ENCODE results near the gene IFT52.
"Not testable (repeated sequence)": the region's sequence is repeated elsewhere in the genome, so short reads cannot be mapped to it uniquely, and the experiment has no call there.

The IFT52 gene

DNA sequence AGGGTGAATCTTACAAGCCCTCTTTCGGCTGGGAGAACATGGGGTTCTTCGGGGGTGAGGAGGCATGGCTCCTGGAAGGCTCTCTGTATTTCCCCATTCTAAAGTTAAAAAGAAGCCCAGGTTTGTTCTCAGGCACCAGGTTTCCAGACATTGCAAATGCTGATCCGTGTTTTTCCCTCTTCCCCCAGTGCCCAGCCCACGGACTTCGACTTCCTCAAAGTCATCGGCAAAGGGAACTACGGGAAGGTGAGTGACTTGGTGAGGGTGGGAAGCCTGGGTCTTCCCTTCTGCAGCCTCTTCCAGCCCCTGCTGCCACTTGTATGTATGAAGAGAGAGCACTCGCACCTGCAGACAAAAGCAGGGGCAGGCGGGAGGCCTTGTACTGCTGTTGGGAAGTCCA lies 23.3 kb upstream of the IFT52 start:
- DNase-seq (ENCODE audit: low read depth in 2 of 2) = no peak

GRCh38 chr20:43568706-43569105 lies 22.0 kb upstream of the IFT52 start:
- DNase-seq (ENCODE audit: low read depth in 2 of 2) = no peak

GRCh38 chr20:43569282-43569681 lies 21.5 kb upstream of the IFT52 start:
- DNase-seq (ENCODE audit: low read depth in 2 of 2) = no peak

GRCh38 chr20:43570496-43570895 lies 20.2 kb upstream of the IFT52 start:
- DNase-seq (ENCODE audit: low read depth in 2 of 2) = no peak

DNA sequence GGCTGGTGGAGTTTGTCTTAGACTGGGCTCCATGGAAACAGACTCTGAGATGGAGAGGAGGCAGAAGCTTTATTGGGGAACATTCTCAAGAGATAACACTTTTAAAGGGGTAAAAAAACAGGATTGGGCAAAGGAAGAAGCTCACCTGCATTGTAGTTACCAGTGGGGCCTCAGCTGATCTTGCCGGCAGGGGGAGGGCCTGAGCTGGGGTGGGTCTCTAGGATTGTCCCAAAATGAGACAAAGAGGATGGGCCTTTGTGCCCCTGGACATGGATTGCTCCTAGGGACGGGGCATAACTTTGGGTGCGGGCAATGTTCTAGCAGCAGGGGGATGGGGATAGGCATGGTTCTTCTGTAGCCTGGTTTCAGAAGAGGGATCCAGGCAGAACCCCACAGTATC lies 19.4 kb upstream of the IFT52 start:
- no peak for DNase-seq (ENCODE audit: low read depth in 2 of 2)

- no peak for DNase-seq (ENCODE audit: low read depth in 2 of 2)
Observed at GRCh38 chr20:43571771-43572170, 19.0 kb upstream of the IFT52 start.

DNA sequence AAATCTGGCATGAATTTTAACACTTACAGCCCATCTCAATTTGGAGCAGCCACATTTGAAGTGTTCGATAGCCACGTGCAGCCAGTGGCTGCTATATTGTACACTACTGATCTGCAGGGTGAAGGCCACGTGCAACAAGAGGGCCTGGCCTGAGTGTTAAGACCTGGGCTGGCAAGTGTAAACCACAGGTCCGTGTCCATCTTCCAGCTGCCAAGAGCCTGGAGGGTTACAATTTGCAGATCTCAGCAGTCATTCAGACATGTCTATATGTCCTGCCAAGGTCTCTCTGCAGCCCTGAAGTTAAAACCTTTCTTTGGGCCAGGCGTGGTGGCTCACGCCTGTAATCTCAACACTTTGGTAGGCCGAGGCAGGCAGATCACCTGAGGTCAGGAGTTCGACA lies 17.8 kb upstream of the IFT52 start:
- DNase-seq (ENCODE audit: low read depth in 2 of 2) = no peak

- no peak for DNase-seq (ENCODE audit: low read depth in 2 of 2)
Observed at GRCh38 chr20:43576108-43576507, 14.6 kb upstream of the IFT52 start.

GRCh38 chr20:43579861-43580793 lies 10.6 kb upstream of the IFT52 start:
- no peak for DNase-seq (ENCODE audit: low read depth in 2 of 2)

- no peak for DNase-seq (ENCODE audit: low read depth in 2 of 2)
Observed at GRCh38 chr20:43583133-43583864, 7.4 kb upstream of the IFT52 start.

DNA sequence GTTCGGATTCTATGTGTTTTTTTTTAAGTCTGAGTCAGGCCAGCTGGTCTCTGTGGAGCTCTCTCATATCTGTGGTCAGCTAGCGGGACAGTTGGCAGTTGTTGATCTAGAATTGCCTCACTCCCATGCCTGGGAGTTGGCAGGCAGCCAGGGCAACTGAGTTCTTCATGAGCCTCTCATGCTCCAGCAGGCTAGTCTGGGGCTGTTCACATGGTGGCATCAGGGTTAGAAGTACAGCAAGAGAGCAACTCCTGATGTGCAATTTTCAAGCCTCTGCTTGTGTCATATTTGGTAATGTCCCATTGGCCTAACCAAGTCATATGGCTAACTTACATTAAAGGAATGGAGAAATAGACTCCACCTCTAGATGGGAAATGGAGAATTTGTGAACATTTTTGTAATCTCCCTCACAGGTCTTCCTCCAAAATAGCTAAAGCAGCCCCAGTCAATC lies 6.7 kb upstream of the IFT52 start:
- DNase-seq (ENCODE audit: low read depth in 2 of 2) = no peak

GRCh38 chr20:43584448-43585136 lies 6.1 kb upstream of the IFT52 start:
- no peak for DNase-seq (ENCODE audit: low read depth in 2 of 2)

- no peak for DNase-seq (ENCODE audit: low read depth in 2 of 2)
Observed at GRCh38 chr20:43586641-43587040, 4.1 kb upstream of the IFT52 start.

GRCh38 chr20:43588526-43588925 lies 2.2 kb upstream of the IFT52 start:
- not testable (repeated sequence) for DNase-seq (ENCODE audit: low read depth in 2 of 2)

DNA sequence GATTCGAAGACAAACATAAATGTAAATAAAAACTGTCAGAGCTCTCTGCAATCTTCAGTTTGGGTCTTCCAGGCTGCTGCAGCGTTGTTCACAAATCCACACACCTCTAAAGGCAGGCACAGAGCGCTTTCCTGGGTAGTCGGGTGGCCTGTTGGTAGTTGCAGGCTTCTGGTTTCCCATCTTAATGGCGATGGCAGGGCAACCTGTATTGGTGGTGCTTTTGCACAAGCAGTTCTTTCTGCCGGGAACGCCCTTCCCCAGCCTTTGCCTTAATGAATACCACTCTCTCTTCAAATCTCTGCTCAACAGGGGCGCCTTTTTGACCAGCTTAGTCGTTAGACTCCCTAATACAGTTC lies 723 bp upstream of the IFT52 start:
- no peak for DNase-seq (ENCODE audit: low read depth in 2 of 2)

- DNase-seq (ENCODE audit: low read depth in 2 of 2) = not testable (repeated sequence)
Observed at GRCh38 chr20:43601960-43602359, 11.2 kb downstream of the IFT52 start.

DNA sequence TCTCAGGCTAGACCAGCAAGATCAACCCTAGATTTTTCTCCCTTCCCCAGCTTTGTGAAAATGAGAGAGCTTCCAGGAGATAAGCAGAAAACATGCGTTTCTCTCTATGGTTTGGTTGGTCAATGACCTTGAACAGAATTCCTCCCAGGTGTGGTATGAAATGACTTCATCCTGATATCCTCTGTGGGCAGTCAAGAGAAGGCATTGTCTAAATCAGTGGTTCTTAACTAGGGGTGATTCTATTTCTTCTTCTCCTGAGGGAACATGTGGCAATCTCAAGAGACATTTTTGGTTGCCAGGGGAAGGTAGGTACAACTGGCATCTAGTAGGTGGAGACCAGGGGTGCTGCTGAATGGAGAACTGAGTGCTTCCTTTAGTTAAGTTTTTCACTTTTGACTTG lies 12.4 kb downstream of the IFT52 start:
- DNase-seq (ENCODE audit: low read depth in 2 of 2) = no peak

- no peak for DNase-seq (ENCODE audit: low read depth in 2 of 2)
Observed at GRCh38 chr20:43605715-43606114, 15.0 kb downstream of the IFT52 start.

- DNase-seq (ENCODE audit: low read depth in 2 of 2) = not testable (repeated sequence)
Observed at GRCh38 chr20:43607278-43607677, 16.5 kb downstream of the IFT52 start.

DNA sequence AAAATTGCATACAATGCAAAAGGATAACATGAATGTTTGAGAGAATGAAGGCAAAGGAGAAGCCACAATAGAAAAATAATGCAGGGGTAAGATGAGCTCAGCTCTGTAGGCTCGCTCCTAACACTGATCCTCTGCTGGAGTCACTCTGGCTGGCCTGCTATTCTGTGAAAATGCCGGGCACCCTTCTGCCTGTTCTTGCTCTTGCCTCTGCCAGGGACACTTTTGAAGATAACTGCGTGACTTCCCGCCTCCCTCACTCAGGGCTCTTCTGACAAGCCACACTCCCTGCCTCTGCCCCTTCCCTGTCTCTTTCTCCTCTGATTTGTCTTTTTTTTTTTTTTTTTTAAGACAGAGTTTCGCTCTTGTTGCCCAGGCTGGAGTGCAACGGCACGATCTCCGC lies 40.9 kb downstream of the IFT52 start:
- no peak for DNase-seq (ENCODE audit: low read depth in 2 of 2)

- DNase-seq (ENCODE audit: low read depth in 2 of 2) = no peak
Observed at GRCh38 chr20:43636429-43636828, 45.7 kb downstream of the IFT52 start.

DNA sequence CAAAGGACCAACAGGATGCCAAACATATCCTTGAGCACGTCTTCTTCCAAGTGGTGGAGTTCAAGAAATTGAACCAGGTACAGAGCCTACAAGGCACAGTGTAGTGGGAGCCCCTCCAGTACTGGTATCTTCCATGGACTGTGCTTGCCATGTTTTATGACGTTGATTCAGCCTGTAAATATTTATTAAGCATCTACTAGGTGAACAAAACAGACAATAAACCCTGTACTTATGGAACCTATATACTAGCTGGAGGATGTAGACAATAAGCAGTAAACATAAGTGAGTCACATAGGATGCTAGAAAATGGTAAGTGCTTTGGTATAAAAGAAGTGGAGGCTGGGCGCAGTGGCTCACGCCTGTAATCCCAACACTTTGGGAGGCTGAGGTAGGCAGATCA lies 51.8 kb downstream of the IFT52 start:
- DNase-seq (ENCODE audit: low read depth in 2 of 2) = no peak
